Measurements from ENCODE around the gene BCOR. TPM values are rescaled to one million over a fixed set of nuclear protein-coding genes. Genes with fewer than 3 reads are reported as not detected.
A peak's percentile ranks its signal among the peaks of the same experiment; 100 is the strongest.

BCOR gene
- polyA plus RNA-seq, 1 of the 3 experiments (the other 2 are of a cell fraction), result 8.8 TPM

- H3K4me1 ChIP-seq (ENCODE audit: control insufficient read depth in 1 of 2, insufficient read depth in 2 of 2, low read depth in 1 of 2, low read length in 1 of 2), result peaks cover 0 to 12% of the 10 kb centered on the region in 2 experiments; a peak in 3 of 4 replicates
- H3K4me2 ChIP-seq, result no peak overlapping the region
- 42% methylated on average over 4 of the region's 4 CpGs for WGBS (ENCODE audit: low lambda C conversion rate)
- no peaks in the 10 kb centered on the region for H3K9me3 ChIP-seq
- no peaks in the 10 kb centered on the region for H3K79me2 ChIP-seq (ENCODE audit: insufficient read depth)
- POLR2A ChIA-PET, result no interaction called here
- CTCF ChIA-PET, result no interaction called here
- peaks cover 12% of the 10 kb centered on the region for H3F3A ChIP-seq (replicated peaks; ENCODE audit: insufficient read depth)
- H3K4me3 ChIP-seq (ENCODE audit: low read depth in 2 of 2, low read length in 1 of 2), result no peak overlapping the region
- no peak overlapping the region for H3K9ac ChIP-seq
- no peaks in the 10 kb centered on the region for H3K36me3 ChIP-seq (replicated peaks in 1 of 2; ENCODE audit: control insufficient read depth in 1 of 2, insufficient read depth in 2 of 2, low read length in 1 of 2)
- no peaks in the 10 kb centered on the region; the same call in 1 of the 2 replicates for H3K27me3 ChIP-seq (ENCODE audit: insufficient read depth)
- TF ChIP-seq JUND (IDR thresholded peaks at IDR 0.05) (no peak), NFIC (IDR thresholded peaks at IDR 0.05; ENCODE audit: borderline replicate concordance) (no peak)
- TF ChIP-seq, protein P1, sequence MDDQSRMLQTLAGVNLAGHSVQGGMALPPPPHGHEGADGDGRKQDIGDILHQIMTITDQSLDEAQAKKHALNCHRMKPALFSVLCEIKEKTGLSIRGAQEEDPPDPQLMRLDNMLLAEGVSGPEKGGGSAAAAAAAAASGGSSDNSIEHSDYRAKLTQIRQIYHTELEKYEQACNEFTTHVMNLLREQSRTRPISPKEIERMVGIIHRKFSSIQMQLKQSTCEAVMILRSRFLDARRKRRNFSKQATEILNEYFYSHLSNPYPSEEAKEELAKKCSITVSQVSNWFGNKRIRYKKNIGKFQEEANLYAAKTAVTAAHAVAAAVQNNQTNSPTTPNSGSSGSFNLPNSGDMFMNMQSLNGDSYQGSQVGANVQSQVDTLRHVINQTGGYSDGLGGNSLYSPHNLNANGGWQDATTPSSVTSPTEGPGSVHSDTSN (IDR thresholded peaks at IDR 0.05), result no peak
- no peak for DNase-seq
- H2AFZ ChIP-seq (ENCODE audit: low read depth), result no peak overlapping the region
- H3K27ac ChIP-seq (ENCODE audit: low read depth in 2 of 2, low read length in 1 of 2), result no peak overlapping the region
- no peaks in the 10 kb centered on the region for H4K20me1 ChIP-seq (ENCODE audit: insufficient read depth)
- no peaks in the 10 kb centered on the region for H3K9me2 ChIP-seq
These were observed 14.1 kb upstream of the BCOR start for GRCh38 chrX:40111868-40112267.

DNA sequence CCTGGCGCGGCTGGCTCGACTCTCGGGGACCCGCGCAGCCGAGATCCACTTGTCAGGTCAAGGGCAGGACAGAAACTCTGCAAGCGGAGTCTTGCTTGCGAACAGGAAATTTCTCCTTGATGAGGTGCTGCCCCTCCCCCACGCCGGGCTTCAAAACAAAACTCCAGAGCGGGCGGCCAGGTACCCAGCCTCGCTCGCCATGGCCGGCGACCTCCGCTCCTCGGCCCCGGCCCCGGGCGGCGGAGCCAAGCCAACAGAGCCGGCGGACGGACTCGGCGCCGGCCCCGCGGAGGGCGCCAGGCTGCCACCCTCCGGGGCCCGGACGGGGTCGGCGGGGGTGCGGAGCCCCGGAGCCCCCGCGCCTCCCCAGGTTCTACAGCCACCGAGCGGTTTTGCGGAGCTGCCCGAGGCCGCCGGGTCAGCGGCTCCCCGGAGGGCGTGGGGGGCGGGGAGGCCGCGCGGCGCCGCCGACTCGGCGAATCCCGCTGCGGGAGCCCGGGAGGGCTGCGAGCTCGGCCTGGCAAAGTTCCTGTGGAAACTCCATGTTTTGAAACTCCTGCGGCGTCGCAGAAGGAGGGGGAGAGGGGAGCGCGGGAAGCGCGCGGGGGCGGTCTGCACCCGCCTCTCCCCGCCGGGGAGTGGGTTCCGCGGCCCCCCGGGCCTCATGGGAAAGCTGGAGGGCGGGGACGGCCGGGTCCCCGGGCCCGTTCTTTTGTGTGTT, 11.7 kb upstream of the BCOR start:
- Histone ChIP-seq H3K4me3 (ENCODE audit: low read depth in 2 of 2, low read length in 1 of 2) (peak overlapping the region; percentile 58), H3K9me3 (no peaks in the 10 kb centered on the region), H3K9me2 (no peaks in the 10 kb centered on the region), H3K27me3 (ENCODE audit: insufficient read depth) (0 out of 2 replicates have a peak, but pooled peaks cover 5% of the 10 kb centered on the region), H3K9ac (peak overlapping the region; percentile 46; the same call in 1 of the 2 replicates), H4K20me1 (ENCODE audit: insufficient read depth) (no peaks in the 10 kb centered on the region), H3K4me2 (peak overlapping the region; percentile 70; the same call in 1 of the 2 replicates), H3F3A (replicated peaks; ENCODE audit: insufficient read depth) (peaks cover 12% of the 10 kb centered on the region), H3K4me1 (ENCODE audit: control insufficient read depth in 1 of 2, insufficient read depth in 2 of 2, low read depth in 1 of 2, low read length in 1 of 2) (peaks cover 0 to 15% of the 10 kb centered on the region in 2 experiments; a peak in 3 of 4 replicates), H3K79me2 (ENCODE audit: insufficient read depth) (no peaks in the 10 kb centered on the region), H3K36me3 (replicated peaks in 1 of 2; ENCODE audit: control insufficient read depth in 1 of 2, insufficient read depth in 2 of 2, low read length in 1 of 2) (no peaks in the 10 kb centered on the region), H3K27ac (ENCODE audit: low read depth in 2 of 2, low read length in 1 of 2) (peak overlapping the region; percentile 76 to 85), H2AFZ (ENCODE audit: low read depth) (no peak overlapping the region)
- CTCF ChIA-PET, result interaction anchor here (1.3 kb wide), 1 partner anchor 37 kb away, joined by 3 read pairs; no protein-coding TSS in a partner anchor
- peak; percentile 68 for DNase-seq
- 31% methylated on average over 25 of the region's 84 CpGs for WGBS (ENCODE audit: low lambda C conversion rate)
- POLR2A ChIA-PET, result interaction anchor here (0.6 to 1.5 kb wide), 4 partner anchors 36 to 68 kb away, joined by 3 to 6 read pairs (median 4); no protein-coding TSS in a partner anchor
- TF ChIP-seq, protein P2, sequence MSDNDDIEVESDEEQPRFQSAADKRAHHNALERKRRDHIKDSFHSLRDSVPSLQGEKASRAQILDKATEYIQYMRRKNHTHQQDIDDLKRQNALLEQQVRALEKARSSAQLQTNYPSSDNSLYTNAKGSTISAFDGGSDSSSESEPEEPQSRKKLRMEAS (IDR thresholded peaks at IDR 0.05; ENCODE audit: low read depth), result 0 out of 2 replicates have a peak, but pooled peaks have one; percentile 8
- TF ChIP-seq TAF1 (IDR thresholded peaks at IDR 0.05; ENCODE audit: borderline replicate concordance, low read depth, low read length) (peak; percentile 29; the same call in 1 of the 2 replicates), MEF2A (IDR thresholded peaks at IDR 0.05; ENCODE audit: borderline replicate concordance, low read depth) (no peak), USF2 (IDR thresholded peaks at IDR 0.05; ENCODE audit: borderline replicate concordance, low read depth, low read length) (no peak)
